ENCODE results near the gene STPG1.

The STPG1 gene

GRCh38 chr1:24426744-24427544 is 13.4 kb upstream of the STPG1 start:
- no peak for DNase-seq

DNA sequence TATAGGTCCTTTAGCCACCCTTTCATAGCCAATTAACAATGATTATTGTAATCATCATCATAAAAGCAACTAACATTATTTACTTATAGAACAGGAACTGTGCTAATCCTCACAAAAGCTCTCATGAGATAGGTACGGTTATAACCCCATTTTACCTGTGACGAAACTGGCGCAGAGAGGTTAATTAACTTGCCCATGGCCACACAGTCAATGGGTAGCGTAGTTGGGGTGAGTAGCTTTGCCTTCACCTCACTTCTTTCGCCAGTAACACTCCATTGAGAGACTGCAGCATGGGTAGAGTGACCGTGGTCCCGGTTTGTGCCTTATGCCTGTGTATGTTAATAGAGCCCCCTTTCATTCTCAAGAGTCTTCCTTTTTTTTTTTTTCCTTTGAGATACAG is 12.3 kb upstream of the STPG1 start:
- no peak for DNase-seq

DNA sequence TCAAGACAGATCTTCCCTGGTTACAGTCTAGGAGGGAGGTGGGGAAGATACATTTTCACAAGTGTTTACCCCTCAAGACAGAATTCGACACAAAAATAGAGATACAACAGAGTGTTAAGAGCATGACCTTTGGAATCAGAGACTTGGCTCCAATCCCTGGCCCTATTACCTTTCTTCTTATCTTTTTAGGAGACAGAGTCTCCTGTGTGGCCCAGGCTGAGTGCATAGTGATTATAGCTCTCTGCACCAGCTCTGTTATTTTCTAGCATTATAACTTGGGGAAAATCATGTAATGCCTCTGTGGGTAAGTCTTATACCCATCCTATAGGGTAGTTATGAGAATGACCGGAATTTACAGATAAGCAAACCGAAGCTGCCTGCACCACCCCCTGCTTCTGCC is 11.9 kb upstream of the STPG1 start:
- DNase-seq = no peak

DNA sequence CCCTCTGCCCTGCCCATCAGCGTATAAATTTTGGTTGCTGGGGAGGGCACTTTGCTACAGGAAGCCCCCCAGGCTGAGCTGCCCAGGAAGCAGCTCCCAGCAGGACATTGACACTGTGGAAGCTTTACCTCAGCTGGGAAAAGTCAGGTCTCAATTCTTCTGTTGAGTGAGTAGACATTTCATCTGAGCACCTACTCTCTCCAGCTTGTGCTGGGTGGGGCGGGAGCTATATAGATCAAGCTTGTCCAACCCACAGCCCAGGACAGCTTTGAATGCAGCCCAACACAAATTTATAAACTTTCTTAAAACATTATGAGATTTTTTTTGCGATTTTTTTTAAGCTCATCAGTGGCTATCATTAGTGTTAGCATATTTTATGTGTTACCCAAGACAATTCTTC is 11.4 kb upstream of the STPG1 start:
- no peak for DNase-seq

- no peak for DNase-seq
Measured at GRCh38 chr1:24424207-24424606, 10.6 kb upstream of the STPG1 start.

DNA sequence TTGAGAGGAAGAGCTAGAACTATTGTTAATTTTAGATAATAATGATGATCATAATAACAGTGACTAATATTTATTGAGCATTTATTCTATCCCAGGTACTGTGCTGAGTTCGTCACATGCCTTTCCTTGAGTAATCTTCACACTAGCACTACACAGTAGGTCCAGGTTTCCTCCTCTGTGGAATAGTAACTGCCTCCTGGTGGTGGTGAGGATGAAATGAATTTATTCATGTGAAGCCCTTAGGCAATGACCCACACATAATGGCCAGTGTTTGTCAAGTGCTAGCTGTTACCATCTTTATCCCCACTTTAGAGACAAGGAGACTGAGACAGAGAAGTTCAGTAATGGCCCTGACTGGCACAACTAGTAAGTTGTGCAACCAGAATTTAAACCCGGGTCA is 7.9 kb upstream of the STPG1 start:
- no peak for DNase-seq

DNA sequence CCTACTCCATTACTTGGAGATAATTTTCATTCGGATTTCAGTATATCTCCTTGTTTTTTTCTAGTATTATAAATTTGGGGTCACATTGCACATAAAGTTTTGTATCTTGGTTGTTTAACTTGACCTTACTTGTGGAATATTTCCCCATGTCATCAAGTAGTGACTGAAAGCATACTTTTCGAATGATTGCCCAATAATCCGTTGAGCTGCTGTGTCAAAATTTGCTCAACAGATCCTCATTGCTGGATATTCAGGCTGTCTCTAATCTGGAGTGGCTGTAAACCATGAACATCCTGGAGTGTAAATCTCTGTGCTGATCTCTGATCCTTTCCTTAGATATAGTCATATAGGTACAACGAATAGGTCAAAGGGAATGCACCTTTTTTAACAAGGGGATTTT is 7.0 kb upstream of the STPG1 start:
- no peak for DNase-seq

- DNase-seq = no peak
Measured at GRCh38 chr1:24418898-24419628, 5.5 kb upstream of the STPG1 start.

GRCh38 chr1:24417681-24418080 is 4.1 kb upstream of the STPG1 start:
- no peak for DNase-seq

DNA sequence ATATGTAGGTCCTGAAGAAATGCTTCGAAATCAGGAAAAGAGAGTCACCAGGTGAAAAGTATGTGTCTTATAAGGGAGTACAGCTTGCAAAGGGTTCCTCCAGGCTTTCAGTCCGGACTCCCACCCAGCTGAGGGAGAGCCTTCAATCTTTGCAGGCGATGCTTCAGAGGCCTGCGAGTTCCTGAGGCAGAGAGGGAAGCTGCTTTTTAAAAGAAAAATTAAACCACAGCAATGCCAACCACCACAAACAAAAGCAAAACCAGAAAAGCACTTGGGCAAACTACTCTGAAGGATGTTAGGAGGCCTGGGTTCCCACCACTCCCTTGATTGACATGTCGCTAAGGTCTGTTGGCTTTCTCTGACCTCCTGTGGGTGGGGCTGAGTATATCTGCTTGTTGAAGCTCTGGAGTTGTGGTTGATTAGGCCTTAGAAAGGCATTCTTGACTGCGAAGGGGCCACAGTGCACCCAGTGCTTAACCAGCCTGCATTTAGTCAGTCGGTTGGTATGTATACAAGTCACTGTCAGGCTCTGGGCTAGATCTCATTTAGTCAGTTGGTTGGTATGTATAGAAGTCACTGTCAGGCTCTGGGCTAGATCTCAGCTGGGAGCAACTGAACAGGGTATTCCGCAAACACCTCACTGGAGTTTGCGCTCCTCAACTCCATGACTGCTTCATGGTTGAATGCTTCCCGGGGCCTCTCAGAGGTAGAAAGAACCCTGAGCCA is 3.2 kb upstream of the STPG1 start:
- peak; percentile 78 for DNase-seq

GRCh38 chr1:24415910-24416665 is 2.5 kb upstream of the STPG1 start:
- DNase-seq = no peak

DNA sequence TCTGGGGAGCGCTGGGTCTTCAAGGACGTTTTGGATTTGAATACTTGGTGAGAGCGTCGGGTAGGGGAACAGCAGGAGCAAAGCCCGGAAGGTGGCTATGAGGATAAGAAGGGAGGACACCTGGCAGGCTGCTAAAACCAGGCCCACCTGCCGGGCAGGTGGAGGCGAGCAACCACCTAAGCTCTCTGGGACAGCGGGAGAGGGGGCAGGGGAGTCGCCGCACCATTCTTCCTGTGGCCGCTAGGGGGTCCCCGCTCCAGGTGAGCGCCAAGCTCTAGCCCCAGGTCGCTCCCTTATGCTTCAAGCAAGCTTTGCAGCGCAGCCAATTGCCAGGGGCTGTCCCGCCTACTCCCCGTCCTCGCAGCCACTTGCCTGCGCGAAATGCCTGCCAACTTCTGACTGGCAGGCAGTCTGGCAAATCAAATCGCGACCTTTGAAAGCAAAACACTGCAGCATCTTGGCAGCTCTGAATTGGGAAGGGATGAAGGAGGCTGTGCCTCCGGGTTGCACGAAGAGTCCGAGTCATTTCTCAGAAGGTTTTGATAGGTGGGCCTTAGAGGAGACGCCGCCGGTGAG is 1.8 kb upstream of the STPG1 start, which contains the start of gene NIPAL3:
TSS of gene NIPAL3 (plus strand) at position 469 of the 576 bp plus-strand sequence. CDS start 3,746 bp downstream, outside the sequence.
- DNase-seq = peak; percentile 93

DNA sequence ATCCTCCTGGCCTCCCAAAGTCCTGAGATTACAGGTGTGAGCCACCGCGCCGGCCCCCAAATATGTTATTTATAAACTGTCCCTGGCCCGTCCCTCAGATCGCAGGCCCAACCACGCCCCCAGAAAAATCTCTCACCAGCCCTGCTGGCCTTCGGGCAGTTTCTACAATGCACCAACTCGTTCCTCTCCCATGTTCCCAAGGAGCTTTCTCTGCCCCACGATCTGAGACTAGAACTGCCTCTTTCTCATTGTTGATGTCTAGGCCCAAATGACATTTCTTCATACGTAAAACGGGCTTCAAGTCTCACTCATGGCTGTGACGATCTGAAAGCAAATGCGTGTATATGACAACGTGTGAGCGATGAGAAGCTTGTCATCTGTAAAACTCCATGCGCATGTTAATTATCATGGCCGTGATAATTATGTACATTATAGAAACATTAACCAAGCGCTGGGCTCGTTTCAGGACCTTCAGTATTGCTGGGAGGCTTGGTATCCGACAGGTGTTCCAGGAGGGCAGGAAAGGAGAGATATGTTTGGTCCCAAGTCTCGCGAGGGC is 1.3 kb upstream of the STPG1 start:
- DNase-seq = no peak

DNA sequence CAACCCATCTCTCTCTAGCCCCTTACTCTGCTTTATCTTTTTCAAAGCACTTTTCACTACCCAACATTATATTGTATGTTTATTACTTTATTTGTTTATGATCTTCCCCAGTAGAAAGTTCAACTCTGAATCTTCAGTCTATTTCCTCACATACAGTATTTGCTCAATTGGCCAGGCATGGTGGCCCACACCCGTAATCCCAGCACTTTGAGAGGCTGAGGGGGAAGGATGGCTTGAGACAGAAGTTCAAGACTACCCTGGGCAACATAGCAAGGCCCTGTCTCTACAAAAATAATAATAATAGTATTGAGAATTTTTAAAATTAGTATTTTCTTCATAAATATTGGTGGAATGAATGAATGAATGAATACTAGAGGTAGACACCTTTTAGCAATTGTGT is 1.2 kb downstream of the STPG1 start:
- no peak for DNase-seq

- no peak for DNase-seq
Measured at GRCh38 chr1:24411963-24412362, 1.6 kb downstream of the STPG1 start.

DNA sequence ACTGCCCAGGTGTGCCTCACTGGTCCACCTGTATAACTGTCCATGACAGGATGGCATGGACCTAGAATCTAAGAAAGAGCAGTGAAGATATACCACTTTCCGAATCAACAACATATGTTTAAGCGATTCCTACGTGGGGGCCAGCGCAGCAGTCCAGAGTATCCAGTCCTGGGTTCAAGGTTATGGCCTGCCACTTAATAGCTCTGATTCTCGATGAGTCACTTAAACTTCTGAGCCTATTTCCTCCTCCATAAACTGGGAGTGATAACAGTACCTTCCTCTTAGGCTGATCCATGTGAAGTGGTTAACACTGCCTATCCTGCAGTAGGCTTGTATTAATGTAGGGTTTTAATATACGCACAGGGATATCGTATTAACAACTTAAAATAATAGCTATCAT is 2.8 kb downstream of the STPG1 start:
- DNase-seq = no peak

DNA sequence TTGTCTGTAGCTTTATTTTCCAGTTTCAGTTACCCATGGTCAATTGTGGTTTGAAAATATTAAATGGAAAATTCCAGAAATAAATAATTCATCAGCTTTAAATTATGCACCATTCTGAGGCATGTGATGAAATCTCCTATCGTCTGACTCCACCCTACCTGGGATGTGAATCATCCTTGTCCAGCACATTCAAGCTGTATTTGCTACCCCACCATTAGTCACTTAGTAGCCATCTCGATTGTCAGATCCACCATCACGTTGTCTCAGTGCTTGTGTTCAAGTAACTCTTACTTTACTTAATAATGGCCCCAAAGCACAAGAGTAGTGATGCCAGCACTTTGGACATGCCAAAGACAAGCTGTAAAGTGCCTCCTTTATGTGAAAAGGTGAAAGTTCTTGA is 4.0 kb downstream of the STPG1 start:
- no peak for DNase-seq

- DNase-seq = no peak
Measured at GRCh38 chr1:24406788-24407187, 6.8 kb downstream of the STPG1 start.

DNA sequence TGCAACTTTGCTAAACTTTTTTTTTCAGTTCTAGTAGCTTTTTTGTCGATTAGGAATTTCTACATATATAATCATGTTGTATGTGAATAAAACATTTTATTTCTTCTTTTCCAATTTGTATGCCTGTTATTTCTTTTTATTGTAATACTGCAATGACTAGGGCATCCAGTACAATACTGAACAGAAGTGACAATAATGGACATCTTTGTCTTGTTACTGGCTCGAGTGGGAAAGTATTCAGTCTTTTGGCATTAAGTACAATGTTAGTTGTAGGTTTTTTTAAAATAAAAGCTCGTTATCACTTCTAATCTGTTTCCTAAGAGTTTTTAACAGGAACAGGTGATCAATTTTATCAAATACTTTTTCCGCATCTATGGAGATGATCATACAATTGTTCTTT is 9.8 kb downstream of the STPG1 start:
- no peak for DNase-seq

DNA sequence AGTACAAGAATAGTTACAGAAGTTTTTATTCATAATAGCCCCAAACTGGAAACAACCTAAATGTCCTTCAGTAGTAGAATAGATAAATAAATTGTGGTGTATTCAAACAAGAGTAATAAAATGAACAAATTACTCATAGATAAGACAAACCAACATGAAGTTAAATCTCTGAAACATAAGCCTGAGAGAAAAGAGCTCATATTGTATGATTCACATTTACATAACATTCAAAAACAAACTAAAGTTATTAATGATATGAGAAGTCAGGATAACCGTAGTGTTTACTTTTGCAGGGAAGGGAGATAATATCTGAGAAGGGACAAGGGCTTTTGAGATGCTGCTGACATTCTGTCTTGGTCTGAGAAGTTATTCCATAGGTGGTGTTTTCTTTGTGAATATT is 13.5 kb downstream of the STPG1 start:
- no peak for DNase-seq

DNA sequence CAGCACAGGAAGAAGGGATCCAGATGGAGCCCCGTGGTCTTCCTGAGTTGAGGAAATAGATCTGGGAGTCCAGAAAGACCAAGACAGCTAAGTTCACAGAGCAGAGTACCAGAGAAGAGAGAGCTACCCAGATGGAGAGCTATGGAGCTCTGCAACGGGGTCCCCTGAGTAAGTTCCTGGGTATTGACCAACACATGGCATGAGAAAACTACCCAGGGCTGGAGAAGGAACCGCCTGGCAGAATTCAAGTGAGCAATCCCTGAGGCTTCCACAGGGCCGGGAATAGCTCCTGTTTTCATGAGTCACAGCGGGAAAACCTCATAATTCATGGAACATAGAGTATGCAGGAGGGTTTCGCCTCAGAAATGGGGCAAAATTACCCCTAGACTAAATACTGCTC is 19.7 kb downstream of the STPG1 start:
- peak; percentile 15 for DNase-seq

GRCh38 chr1:24392982-24393650 is 20.5 kb downstream of the STPG1 start:
- DNase-seq = no peak

Measured in T1000 (cell line).